IgD-negative memory B cell (primary cell): ENCODE measurements around the gene CNTD1. TPM values are rescaled to one million over a fixed set of nuclear protein-coding genes. Genes with fewer than 3 reads are reported as not detected.
"Not testable (repeated sequence)": the region's sequence is repeated elsewhere in the genome, so short reads cannot be mapped to it uniquely, and the experiment has no call there.

ENCODE experiments used
- H3K27ac Mint-ChIP-seq, 3 donors: one replicate each; pipeline ENCODE4 v1.8.0; 2020 to 2022; ENCODE audit warnings: mild to moderate bottlenecking in 3 of 3, mixed read lengths in 3 of 3, moderate library complexity in 1 of 3
- H3K27me3 Mint-ChIP-seq: one replicate; pipeline ENCODE4 v1.8.0; 2021; ENCODE audit warnings: mixed read lengths
- H3K36me3 Mint-ChIP-seq: one replicate; pipeline ENCODE4 v1.8.0; 2020; ENCODE audit warnings: mild to moderate bottlenecking, mixed read lengths
- H3K4me1 Mint-ChIP-seq, 3 donors: one replicate each; pipeline ENCODE4 v1.8.0; 2020 to 2022; ENCODE audit warnings: mixed read lengths in 3 of 3, mild to moderate bottlenecking in 1 of 3
- H3K4me3 Mint-ChIP-seq, 4 donors: one replicate each; pipeline ENCODE4 v1.8.0; 2020 to 2022; ENCODE audit warnings: mild to moderate bottlenecking in 4 of 4, mixed read lengths in 4 of 4, moderate library complexity in 3 of 4
- H3K9me3 Mint-ChIP-seq, 3 donors: one replicate each; pipeline ENCODE4 v1.8.0; 2020 to 2021; ENCODE audit warnings: mixed read lengths in 3 of 3, mild to moderate bottlenecking in 1 of 3
- polyA plus RNA-seq: library from polyadenylated mRNA; unstranded; fragments of 300-500 nt; fragmentation: Illumina TruSeq; gene quantifications from one replicate; pipeline ENCODE4 v1.2.3, GENCODE V29; 2021

The CNTD1 gene, protein sequence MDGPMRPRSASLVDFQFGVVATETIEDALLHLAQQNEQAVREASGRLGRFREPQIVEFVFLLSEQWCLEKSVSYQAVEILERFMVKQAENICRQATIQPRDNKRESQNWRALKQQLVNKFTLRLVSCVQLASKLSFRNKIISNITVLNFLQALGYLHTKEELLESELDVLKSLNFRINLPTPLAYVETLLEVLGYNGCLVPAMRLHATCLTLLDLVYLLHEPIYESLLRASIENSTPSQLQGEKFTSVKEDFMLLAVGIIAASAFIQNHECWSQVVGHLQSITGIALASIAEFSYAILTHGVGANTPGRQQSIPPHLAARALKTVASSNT
- 0.41 TPM for polyA plus RNA-seq

DNA sequence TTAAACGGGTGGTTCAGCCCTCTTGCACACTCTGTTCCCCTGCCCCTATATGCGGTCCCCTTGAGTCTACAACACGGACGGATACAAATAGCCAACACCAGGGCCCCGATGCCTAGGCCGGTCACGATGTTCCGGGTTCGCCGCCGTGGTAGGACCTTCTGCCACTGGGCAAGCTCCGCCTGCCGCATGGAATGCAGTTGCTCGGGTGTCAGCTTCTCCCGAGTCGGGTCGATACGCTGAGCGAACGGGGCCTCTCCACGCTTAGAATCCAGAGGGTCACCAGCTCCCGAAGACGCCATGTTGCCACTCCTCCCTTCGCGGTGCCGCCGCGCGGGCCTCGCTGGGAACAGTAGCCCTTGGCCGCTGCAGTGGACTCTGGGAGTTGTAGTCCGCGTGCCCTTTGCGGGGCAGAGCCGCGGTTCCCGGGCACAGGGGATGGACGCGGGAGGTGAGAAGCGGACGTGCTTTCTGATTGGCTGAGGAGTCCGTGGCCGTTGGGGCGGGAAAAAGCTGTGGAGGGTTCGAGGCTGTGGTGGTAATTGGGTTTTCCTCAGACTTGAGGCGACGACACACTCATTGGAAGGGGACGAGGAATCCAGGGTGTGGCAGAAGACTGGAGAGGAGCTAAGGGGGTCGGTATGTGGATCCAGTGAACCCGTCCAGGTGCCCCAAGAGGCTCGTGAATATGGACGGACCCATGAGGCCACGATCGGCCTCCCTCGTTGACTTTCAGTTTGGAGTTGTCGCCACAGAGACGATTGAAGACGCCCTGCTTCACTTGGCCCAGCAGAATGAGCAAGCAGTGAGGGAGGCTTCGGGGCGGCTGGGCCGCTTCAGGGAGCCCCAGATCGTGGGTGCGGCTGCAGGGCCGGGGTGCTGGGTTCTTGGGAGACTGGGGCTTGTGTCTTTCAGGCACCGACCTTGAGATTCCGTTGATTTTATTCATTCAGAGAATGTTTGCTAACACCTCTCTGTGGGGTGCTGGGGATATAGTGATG lies at the start of gene CNTD1, which contains the start of gene COA3:
TSS of gene CNTD1 (plus strand) at position 479 of the 998 bp plus-strand sequence. CDS start at position 686, 207 bp downstream.
TSS of gene COA3 (minus strand) at position 322 of the 998 bp plus-strand sequence. CDS start at position 299, 23 bp downstream.
- Mint-ChIP-seq H3K27me3 (no peaks in the 10 kb centered on the region), H3K9me3 (no peaks in the 10 kb centered on the region), H3K27ac (peak within 1 kb of the TSS; percentile 54 to 90 (median 67)), H3K4me1 (peaks cover 9 to 17% (median 13%) of the 10 kb centered on the region in 3 donors), H3K36me3 (peaks cover 6% of the 10 kb centered on the region), H3K4me3 (peak within 1 kb of the TSS; percentile 95 to 98 (median 98))

DNA sequence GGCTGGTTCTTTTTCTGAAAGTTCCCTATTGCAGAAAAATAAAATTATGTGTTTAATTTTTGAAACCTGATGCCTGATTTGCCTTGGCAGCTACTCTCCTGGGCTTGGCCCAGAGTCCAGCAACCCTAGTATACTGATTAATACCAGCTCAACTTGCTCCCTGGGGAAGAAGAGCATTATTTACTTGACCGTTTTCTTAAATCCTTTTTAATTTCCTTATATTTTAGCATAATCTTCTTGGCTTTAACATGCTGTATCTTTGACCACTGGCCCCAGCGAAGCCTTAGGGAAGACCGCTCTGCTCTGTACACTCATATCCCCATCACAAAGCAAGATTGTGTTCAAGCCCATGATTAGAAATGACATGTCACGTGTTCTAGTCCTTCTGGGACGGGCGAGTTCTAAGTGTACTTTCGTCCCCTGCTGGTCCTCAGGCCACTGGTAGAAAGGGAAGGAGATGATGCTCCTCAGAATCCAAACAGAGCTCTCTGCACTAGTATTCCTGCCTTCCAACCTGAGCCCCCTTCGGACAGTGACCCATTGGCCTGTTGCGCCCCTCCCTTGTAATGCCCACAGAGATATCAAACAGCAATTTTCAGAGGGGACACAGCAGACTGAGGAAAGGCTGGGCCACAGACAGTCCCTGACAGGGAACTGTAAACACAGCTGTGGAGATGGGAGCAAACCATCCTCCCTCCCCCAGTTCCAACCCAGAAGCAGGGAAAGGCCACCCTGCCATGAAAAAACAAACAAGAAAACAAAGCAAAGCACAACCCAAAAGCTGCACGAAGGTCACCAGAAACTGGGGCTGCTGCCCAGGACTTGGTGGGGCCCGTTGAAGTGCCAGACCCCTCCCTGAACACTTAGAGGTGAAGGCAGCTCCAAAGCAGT lies 49.5 kb upstream of the CNTD1 start:
- H3K27me3 Mint-ChIP-seq, result peaks cover 10% of the 10 kb centered on the region
- H3K27ac Mint-ChIP-seq, result peak overlapping the region in 1 of 3 donors; percentile 20
- H3K4me3 Mint-ChIP-seq, result no peak overlapping the region
- peaks cover 6 to 9% (median 8%) of the 10 kb centered on the region in 3 donors for H3K4me1 Mint-ChIP-seq
- H3K9me3 Mint-ChIP-seq, result no peaks in the 10 kb centered on the region
- peaks cover 1% of the 10 kb centered on the region for H3K36me3 Mint-ChIP-seq

DNA sequence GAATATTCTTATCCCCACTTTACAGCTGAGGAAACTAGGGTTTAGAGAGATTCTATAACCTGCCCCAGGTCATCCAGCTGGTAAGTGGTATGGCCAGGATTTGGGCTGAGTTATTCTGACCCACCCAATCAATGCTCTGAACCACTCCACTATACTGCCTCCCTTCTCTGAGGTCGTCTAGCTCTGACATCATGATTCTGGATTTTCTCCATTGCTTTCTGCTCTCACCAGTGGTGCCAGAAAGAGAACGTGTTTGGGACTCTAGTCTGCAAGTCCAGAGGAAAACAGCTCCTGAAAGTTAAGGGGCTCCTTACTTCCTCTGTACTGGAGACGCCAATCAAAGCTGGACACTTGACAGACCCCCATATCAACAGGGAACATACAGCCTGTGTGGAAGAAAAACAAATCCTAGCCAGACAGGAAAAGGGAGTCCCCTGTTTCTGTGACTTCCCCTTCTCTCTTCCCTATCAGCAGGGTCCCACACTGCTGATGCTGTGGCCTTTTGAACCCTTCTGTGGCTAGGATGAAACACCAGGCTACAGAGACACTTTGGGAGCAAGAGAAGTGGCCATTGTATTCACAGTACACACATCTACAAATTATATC lies 47.8 kb upstream of the CNTD1 start:
- no peak overlapping the region for H3K4me3 Mint-ChIP-seq
- no peak overlapping the region for H3K27ac Mint-ChIP-seq
- H3K36me3 Mint-ChIP-seq, result peaks cover 1% of the 10 kb centered on the region
- H3K27me3 Mint-ChIP-seq, result peaks cover 16% of the 10 kb centered on the region
- H3K9me3 Mint-ChIP-seq, result no peaks in the 10 kb centered on the region
- no peaks in the 10 kb centered on the region for H3K4me1 Mint-ChIP-seq

GRCh38 chr17:42751628-42752027 lies 47.0 kb upstream of the CNTD1 start:
- Mint-ChIP-seq H3K4me3 (no peak overlapping the region), H3K4me1 (no peaks in the 10 kb centered on the region), H3K9me3 (no peaks in the 10 kb centered on the region), H3K27ac (no peak overlapping the region), H3K27me3 (peaks cover 16% of the 10 kb centered on the region), H3K36me3 (peaks cover 3% of the 10 kb centered on the region)

DNA sequence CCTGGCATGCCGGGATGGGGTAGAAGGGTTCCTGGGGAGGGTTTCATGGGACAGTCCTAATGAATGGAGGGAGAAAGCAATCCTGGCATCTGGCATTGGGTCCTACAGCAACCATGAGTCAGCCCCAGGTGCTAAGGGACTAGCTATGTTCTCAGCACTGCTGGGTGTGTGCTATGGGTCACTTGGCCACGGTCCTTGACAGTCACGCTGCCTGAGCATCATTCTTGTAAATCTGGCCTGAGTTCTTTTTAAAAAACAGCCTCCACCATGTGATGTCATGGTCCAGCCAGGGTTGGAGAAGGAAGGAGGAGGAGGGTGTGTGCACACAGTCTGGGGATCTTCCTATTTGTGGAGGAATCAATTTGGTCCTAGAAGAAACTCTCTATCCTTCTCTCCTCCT lies 43.9 kb upstream of the CNTD1 start:
- Mint-ChIP-seq H3K4me3 (no peak overlapping the region), H3K36me3 (peaks cover 2% of the 10 kb centered on the region), H3K27ac (no peak overlapping the region), H3K4me1 (peaks cover 0 to 3% (median 0%) of the 10 kb centered on the region in 3 donors), H3K27me3 (peaks cover 15% of the 10 kb centered on the region), H3K9me3 (no peaks in the 10 kb centered on the region)

DNA sequence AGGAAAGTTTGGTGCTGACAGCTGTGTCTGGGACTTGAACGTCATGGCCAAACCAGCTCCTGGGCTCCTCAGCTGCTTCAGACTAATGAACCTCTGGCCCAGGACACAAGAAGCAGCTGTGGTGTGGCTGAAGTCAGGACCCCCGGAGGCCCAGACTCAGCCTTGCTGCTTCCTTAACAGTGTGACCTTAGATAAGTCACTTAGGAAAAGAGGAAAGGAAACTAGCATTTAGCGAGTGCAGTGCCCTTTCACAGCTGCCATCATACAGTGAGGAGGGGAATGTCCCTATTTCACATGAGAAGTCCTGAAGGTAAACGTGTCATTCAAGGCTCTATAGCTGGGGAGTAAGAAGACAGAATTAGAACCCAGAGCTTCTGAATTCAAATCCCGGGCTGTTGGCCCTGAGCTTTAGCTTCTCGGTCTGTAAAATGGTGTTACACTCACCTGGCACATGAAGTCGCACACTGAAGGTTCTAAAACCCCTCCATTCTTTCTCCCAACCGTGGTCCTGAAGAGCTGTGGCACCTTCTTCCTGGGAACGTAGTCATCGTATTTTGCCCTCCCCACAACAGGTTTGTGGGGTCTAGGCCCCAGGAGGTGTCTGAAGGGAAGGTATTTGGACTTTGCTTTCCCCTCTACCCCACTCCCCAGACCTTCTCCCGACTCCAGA lies 38.5 kb upstream of the CNTD1 start:
- H3K36me3 Mint-ChIP-seq, result peaks cover 2% of the 10 kb centered on the region
- peaks cover 8 to 10% (median 10%) of the 10 kb centered on the region in 3 donors for H3K4me1 Mint-ChIP-seq
- H3K4me3 Mint-ChIP-seq, result peak overlapping the region; percentile 52 to 83 (median 75)
- peaks cover 38% of the 10 kb centered on the region for H3K27me3 Mint-ChIP-seq
- no peaks in the 10 kb centered on the region for H3K9me3 Mint-ChIP-seq
- no peak overlapping the region for H3K27ac Mint-ChIP-seq

DNA sequence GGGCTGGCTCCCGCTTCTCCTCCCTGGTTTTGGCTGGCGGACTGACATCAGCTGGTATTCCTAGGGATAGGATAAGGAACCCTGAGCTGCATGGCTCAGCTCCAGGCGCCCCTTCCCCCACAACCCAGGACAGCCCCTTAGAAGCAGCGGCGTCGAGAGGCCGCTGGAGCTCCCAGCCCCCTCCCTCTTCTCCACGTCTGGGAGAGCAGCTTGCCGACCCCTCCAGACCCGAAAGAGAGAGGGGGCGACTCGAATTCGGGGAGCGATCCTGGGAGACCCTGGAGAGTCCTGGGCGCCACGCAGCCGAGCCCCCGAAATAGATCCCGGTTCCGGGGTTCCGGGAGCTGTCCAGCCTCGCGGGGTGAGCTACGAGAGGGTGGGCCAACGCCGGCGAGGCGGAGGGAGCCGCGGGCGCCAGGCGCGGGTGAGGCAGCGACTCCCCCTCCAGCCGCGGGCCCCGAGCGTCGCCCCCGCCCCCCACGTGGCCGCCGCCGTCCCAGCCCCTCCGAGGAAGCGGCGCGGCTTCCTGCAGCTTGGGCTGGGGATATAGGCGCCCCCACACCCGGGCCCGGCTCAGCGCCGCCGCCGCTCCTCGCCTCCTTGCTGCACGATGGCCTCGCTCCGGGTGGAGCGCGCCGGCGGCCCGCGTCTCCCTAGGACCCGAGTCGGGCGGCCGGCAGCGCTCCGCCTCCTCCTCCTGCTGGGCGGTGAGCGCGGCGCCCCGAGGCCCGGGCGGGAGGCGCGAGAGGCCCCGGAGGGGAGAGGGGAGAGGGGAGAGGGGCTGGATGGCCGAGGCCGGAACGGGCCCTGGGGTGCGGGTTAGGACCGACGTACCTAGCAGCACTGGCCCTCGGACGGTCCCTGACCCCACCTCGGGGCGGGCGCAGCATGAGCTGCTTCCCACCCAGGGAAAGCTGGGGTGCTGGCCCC lies 37.7 kb upstream of the CNTD1 start, which contains the start of gene RAMP2:
TSS of gene RAMP2 (plus strand) at position 576 of the 930 bp plus-strand sequence. CDS start at position 611, 35 bp downstream.
- Mint-ChIP-seq H3K27me3 (peaks cover 41% of the 10 kb centered on the region), H3K4me3 (peak within 1 kb of the TSS; percentile 52 to 83 (median 75)), H3K36me3 (peaks cover 1% of the 10 kb centered on the region), H3K9me3 (no peaks in the 10 kb centered on the region), H3K4me1 (peaks cover 8 to 10% (median 10%) of the 10 kb centered on the region in 3 donors), H3K27ac (peak within 1 kb of the TSS in 1 of 3 donors; percentile 71)

- peak overlapping the region in 1 of 3 donors; percentile 71 for H3K27ac Mint-ChIP-seq
- peaks cover 41% of the 10 kb centered on the region for H3K27me3 Mint-ChIP-seq
- no peaks in the 10 kb centered on the region for H3K9me3 Mint-ChIP-seq
- no peaks in the 10 kb centered on the region for H3K36me3 Mint-ChIP-seq
- H3K4me3 Mint-ChIP-seq, result peak overlapping the region in 3 of 4 donors; percentile 37 to 81 (median 65)
- H3K4me1 Mint-ChIP-seq, result peaks cover 8 to 10% (median 10%) of the 10 kb centered on the region in 3 donors
These were observed 37.0 kb upstream of the CNTD1 start for GRCh38 chr17:42761638-42762037.

- Mint-ChIP-seq H3K4me3 (no peak overlapping the region), H3K27me3 (peaks cover 31% of the 10 kb centered on the region), H3K36me3 (no peaks in the 10 kb centered on the region), H3K4me1 (peaks cover 0 to 5% (median 2%) of the 10 kb centered on the region in 3 donors), H3K27ac (no peak overlapping the region), H3K9me3 (no peaks in the 10 kb centered on the region)
These were observed 32.5 kb upstream of the CNTD1 start for GRCh38 chr17:42766124-42766523.

GRCh38 chr17:42767512-42767911 lies 31.1 kb upstream of the CNTD1 start:
- H3K4me1 Mint-ChIP-seq, result peaks cover 4 to 8% (median 7%) of the 10 kb centered on the region in 3 donors
- no peaks in the 10 kb centered on the region for H3K36me3 Mint-ChIP-seq

GRCh38 chr17:42768006-42768405 lies 30.7 kb upstream of the CNTD1 start:
- Mint-ChIP-seq H3K27me3 (peaks cover 18% of the 10 kb centered on the region), H3K27ac (peak overlapping the region in 1 of 3 donors; percentile 28), H3K4me3 (peak overlapping the region in 1 of 4 donors; percentile 12)
- H3K9me3 Mint-ChIP-seq, H3K4me1 Mint-ChIP-seq, H3K36me3 Mint-ChIP-seq: not testable (repeated sequence)

More at GRCh38 chr17:42767512-42767911, 31.1 kb upstream of the CNTD1 start:
- no peaks in the 10 kb centered on the region for H3K9me3 Mint-ChIP-seq
- H3K4me3 Mint-ChIP-seq, result peak overlapping the region in 1 of 4 donors; percentile 12
- peaks cover 22% of the 10 kb centered on the region for H3K27me3 Mint-ChIP-seq
- no peak overlapping the region for H3K27ac Mint-ChIP-seq

GRCh38 chr17:42769964-42770363 lies 28.7 kb upstream of the CNTD1 start:
- H3K4me3 Mint-ChIP-seq, H3K27me3 Mint-ChIP-seq, H3K9me3 Mint-ChIP-seq, H3K27ac Mint-ChIP-seq, H3K36me3 Mint-ChIP-seq: not testable (repeated sequence)
- H3K4me1 Mint-ChIP-seq, result peaks cover 13 to 17% (median 13%) of the 10 kb centered on the region in 3 donors
